Parathyroid adenoma (tissue), 2 donors: Measurements from ENCODE around the gene CHMP4B.

Experiments used
- H2AFZ ChIP-seq: fragments of 300-600 bp; sonication (generic); one replicate; pipeline ENCODE4 v1.7.0; 2017; ENCODE audit warnings: antibody characterized with exemption, mild to moderate bottlenecking
- H3K27ac ChIP-seq: fragments of 300-600 bp; sonication (generic); one replicate; pipeline ENCODE4 v1.7.0; 2017
- H3K27me3 ChIP-seq: fragments of 300-600 bp; sonication (generic); one replicate; pipeline ENCODE4 v1.7.0; 2017; ENCODE audit warnings: low read length; ENCODE audit not compliant: control insufficient read depth, insufficient read depth
- H3K36me3 ChIP-seq: fragments of 300-600 bp; sonication (generic); one replicate; pipeline ENCODE4 v1.7.0; 2017; ENCODE audit warnings: low read length; ENCODE audit not compliant: control insufficient read depth, insufficient read depth
- H3K4me1 ChIP-seq: fragments of 300-600 bp; sonication (generic); one replicate; pipeline ENCODE4 v1.7.0; 2017; ENCODE audit warnings: control low read depth
- H3K4me2 ChIP-seq: fragments of 300-600 bp; sonication (generic); one replicate; pipeline ENCODE4 v1.7.0; 2017; ENCODE audit warnings: low read length
- H3K4me3 ChIP-seq: fragments of 300-600 bp; sonication (generic); one replicate; pipeline ENCODE4 v1.7.0; 2017; ENCODE audit warnings: low read depth, low read length
- H3K79me2 ChIP-seq: fragments of 300-600 bp; sonication (generic); one replicate; pipeline ENCODE4 v1.7.0; 2017; ENCODE audit warnings: control low read depth
- H3K9ac ChIP-seq: fragments of 300-600 bp; sonication (generic); one replicate; pipeline ENCODE4 v1.7.0; 2017; ENCODE audit warnings: mild to moderate bottlenecking
- H3K9me3 ChIP-seq: fragments of 300-600 bp; sonication (generic); one replicate; pipeline ENCODE4 v1.7.0; 2017; ENCODE audit warnings: low read length; ENCODE audit not compliant: control insufficient read depth
- TF ChIP-seq, protein P1 (sequence below): fragments of 300-600 bp; sonication (generic); IDR thresholded peaks from one replicate; pipeline ENCODE4 v1.7.0; 2017; ENCODE audit warnings: antibody characterized with exemption, mild to moderate bottlenecking
- donor health status: primary hyperparathyroidism.

The CHMP4B gene

GRCh38 chr20:33825340-33826269 is 14.5 kb downstream of the CHMP4B start:
- TF ChIP-seq, protein P1, sequence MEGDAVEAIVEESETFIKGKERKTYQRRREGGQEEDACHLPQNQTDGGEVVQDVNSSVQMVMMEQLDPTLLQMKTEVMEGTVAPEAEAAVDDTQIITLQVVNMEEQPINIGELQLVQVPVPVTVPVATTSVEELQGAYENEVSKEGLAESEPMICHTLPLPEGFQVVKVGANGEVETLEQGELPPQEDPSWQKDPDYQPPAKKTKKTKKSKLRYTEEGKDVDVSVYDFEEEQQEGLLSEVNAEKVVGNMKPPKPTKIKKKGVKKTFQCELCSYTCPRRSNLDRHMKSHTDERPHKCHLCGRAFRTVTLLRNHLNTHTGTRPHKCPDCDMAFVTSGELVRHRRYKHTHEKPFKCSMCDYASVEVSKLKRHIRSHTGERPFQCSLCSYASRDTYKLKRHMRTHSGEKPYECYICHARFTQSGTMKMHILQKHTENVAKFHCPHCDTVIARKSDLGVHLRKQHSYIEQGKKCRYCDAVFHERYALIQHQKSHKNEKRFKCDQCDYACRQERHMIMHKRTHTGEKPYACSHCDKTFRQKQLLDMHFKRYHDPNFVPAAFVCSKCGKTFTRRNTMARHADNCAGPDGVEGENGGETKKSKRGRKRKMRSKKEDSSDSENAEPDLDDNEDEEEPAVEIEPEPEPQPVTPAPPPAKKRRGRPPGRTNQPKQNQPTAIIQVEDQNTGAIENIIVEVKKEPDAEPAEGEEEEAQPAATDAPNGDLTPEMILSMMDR, result no peak
- peaks cover 72% of the 10 kb centered on the region for H3K79me2 ChIP-seq
- H3K4me1 ChIP-seq, result peaks cover 38% of the 10 kb centered on the region
- no peaks in the 10 kb centered on the region for H3K36me3 ChIP-seq
- no peaks in the 10 kb centered on the region for H3K27me3 ChIP-seq
- no peak overlapping the region for H2AFZ ChIP-seq
- H3K27ac ChIP-seq, result peak overlapping the region; percentile 1
- no peak overlapping the region for H3K4me2 ChIP-seq
- no peaks in the 10 kb centered on the region for H3K9me3 ChIP-seq
- H3K4me3 ChIP-seq, result no peak overlapping the region
- no peak overlapping the region for H3K9ac ChIP-seq

- Histone ChIP-seq H3K4me3 (no peak overlapping the region), H3K36me3 (no peaks in the 10 kb centered on the region), H3K27me3 (no peaks in the 10 kb centered on the region), H3K9ac (no peak overlapping the region), H3K79me2 (peaks cover 75% of the 10 kb centered on the region), H2AFZ (no peak overlapping the region), H3K9me3 (no peaks in the 10 kb centered on the region), H3K4me2 (no peak overlapping the region), H3K4me1 (peaks cover 38% of the 10 kb centered on the region), H3K27ac (peak overlapping the region; percentile 1)
- TF ChIP-seq, protein P1, result no peak
Measured at GRCh38 chr20:33826270-33826897, 15.2 kb downstream of the CHMP4B start.

- no peak overlapping the region for H3K4me3 ChIP-seq
- no peak overlapping the region for H2AFZ ChIP-seq
- no peak overlapping the region for H3K9ac ChIP-seq
- H3K27me3 ChIP-seq, result no peaks in the 10 kb centered on the region
- peak overlapping the region; percentile 1 for H3K27ac ChIP-seq
- peaks cover 42% of the 10 kb centered on the region for H3K4me1 ChIP-seq
- no peaks in the 10 kb centered on the region for H3K9me3 ChIP-seq
- H3K79me2 ChIP-seq, result peaks cover 77% of the 10 kb centered on the region
- no peaks in the 10 kb centered on the region for H3K36me3 ChIP-seq
- TF ChIP-seq, protein P1, result no peak
- no peak overlapping the region for H3K4me2 ChIP-seq
Measured at GRCh38 chr20:33827109-33827508, 16.0 kb downstream of the CHMP4B start.

DNA sequence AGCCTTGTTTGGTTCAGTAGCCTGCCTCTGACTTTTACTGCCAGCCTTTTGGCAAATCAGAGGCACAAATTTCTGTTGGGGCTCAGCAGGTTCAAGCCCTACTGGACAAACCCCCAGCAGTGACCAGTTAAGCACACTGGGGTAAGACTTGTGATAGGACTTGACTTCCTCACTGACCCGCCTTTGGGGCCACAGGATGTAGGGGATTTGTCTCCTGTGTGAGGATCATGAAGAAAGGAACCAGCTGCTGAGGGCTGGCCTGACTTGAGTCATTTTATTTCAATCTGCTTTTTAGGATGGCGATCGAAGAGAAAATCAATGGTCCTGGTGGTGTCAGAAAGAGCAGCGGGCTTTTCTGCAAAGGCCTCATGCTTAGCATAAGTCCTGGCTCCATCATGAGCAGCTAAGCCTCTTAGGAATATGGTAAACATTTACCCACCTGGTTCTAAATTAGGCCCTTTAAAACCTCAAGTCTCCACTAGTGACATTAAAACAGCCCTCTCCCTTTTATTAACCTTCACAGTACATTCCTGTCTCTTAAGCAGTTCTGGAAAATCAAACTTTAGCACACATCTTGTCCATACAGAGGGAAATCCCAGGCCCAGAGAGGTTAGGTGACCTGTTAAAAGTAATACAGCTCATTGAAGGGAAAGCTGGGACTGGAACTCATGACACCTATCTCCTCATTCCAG is 16.6 kb downstream of the CHMP4B start:
- H3K9ac ChIP-seq, result no peak overlapping the region

More for the DNA sequence above, 16.6 kb downstream of the CHMP4B start:
- Histone ChIP-seq H3K36me3 (no peaks in the 10 kb centered on the region), H3K4me1 (peaks cover 42% of the 10 kb centered on the region), H3K4me3 (no peak overlapping the region), H2AFZ (no peak overlapping the region), H3K4me2 (no peak overlapping the region), H3K27me3 (no peaks in the 10 kb centered on the region), H3K79me2 (peaks cover 73% of the 10 kb centered on the region), H3K9me3 (no peaks in the 10 kb centered on the region), H3K27ac (no peak overlapping the region)
- TF ChIP-seq, protein P1, result no peak
